Ramos (cell line): ENCODE data around the gene MTARC2.
"Not testable (repeated sequence)": the region's sequence is repeated elsewhere in the genome, so short reads cannot be mapped to it uniquely, and the experiment has no call there.

Source experiments
- in situ Hi-C: fragments of 300-500 bp; cut with MboI; formaldehyde crosslinking; loops from one replicate; pipeline ENCODE4 v1.14.3; 2022; ENCODE audit warnings: low sequenced_read_pairs; ENCODE audit not compliant: unreplicated experiment

The MTARC2 gene

GRCh38 chr1:220730486-220730885, 17.6 kb upstream of the MTARC2 start:
- in situ Hi-C loops = no loop called here

DNA sequence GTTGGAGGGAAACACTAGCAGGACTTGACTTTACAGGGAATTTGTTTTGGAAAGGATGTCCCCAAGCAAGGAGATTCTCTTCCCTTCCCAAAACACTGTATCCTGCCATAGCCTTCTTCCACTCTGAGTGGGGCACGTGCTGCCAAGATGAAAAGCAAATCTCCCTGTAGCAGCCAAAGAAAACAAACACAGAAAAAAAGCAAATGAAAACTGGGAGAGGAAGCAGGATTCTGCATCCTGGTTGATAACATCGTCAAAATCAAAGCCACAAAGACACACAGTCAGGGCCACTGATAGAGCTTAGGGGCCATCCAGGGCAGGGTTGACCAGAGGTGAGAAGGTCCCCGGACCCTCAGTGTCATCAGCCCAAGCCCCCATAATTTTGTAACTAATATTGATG, 16.0 kb upstream of the MTARC2 start:
- in situ Hi-C loops = no loop called here

GRCh38 chr1:220732621-220733020, 15.5 kb upstream of the MTARC2 start:
- in situ Hi-C loops = no loop called here

- in situ Hi-C loops = no loop called here
These were observed 15.0 kb upstream of the MTARC2 start for GRCh38 chr1:220733086-220733601.

- in situ Hi-C loops = no loop called here
These were observed 13.4 kb upstream of the MTARC2 start for GRCh38 chr1:220734571-220735326.

DNA sequence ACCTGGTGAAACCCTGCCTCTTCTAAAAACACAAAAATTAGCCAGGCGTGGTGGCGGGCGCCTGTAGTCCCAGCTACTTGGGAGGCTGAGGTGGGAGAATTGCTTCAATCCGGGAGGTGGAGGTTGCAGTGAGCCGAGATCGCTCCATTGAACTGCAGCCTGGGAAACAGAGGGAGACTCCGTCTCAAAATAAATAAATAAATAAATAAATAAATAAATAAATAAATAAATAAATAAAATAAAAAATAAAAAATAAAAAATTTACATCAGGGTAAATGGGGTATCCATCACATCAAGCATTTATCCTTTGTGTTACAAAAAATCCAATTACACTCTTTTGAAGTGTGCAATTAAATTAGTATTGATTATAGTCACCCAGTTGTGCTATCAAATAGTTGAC, 11.8 kb upstream of the MTARC2 start:
- in situ Hi-C loops = not testable (repeated sequence)

GRCh38 chr1:220741349-220741748, 6.8 kb upstream of the MTARC2 start:
- in situ Hi-C loops = no loop called here

DNA sequence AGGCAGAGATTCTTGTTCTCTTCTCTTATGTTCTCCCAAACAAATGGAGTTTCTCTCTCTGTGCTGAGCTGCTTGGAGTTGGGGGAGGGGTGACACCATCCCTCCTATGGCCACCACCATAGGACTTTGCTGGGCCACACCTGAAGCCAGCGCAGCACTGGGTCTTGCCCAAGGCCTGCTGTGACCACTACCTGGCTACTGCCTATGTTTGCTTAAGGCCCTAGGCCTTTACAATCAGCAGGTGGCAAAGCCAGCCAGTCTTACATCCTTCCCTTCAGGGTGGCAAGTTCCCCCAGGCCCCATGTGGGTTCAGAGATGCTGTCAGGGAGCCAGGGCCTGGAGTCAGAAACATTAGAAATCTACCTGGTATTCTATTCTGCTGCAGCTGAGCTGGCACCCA, 6.3 kb upstream of the MTARC2 start:
- in situ Hi-C loops = no loop called here

GRCh38 chr1:220742520-220742919, 5.6 kb upstream of the MTARC2 start:
- in situ Hi-C loops = no loop called here

DNA sequence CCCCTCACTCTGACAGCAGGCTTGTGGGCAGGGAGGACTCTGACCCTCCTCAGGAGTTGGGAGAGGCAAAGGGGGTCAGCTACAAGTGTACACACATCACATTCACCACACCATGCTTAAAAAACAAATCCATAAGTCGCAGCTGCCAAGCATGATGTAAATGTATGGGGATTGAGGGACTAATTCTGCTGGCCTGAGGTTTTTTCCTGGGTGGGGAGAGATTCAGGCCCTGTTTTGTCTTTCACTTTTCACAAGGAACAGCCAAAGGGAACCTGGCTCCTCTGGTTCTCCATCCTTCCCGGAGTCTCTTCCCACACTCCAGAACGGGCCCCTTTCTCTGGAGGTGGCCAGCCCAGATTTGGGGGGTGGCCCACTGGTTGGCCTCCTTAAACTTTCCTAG, 1.3 kb upstream of the MTARC2 start:
- in situ Hi-C loops = no loop called here

DNA sequence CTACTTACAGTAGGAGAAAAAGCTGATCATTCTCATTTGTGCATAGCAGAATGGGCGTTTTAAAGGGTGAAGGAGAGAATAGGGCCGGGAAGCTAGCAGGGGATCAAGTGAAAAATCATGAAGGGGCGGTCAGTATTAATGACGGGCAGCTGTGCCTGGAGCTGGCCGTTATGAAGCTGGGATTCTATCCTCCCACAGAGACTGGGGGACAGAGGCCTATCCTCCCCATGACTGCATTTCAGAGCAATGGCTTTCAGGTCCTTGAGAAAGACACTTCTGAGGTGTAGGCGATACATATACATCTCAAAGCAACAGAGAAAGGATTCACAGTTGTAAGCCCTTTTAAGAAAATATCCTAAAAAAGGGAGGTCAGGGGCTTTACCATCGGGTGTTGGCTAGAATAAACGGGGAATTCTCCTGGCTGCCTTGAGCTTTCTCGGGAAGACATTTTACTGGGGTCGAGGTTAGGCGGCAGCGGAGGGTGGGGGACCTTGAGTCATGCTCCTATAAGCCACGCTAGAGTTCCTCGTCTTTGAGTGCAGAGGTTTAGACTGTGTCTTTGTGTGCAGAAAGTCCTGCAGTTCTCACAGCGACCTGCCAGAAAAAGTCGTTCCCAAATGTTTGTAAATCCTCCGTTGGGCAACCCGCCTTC, 559 bp upstream of the MTARC2 start:
- in situ Hi-C loops = no loop called here

- in situ Hi-C loops = no loop called here
These were observed 814 bp downstream of the MTARC2 start for GRCh38 chr1:220748936-220749335.

DNA sequence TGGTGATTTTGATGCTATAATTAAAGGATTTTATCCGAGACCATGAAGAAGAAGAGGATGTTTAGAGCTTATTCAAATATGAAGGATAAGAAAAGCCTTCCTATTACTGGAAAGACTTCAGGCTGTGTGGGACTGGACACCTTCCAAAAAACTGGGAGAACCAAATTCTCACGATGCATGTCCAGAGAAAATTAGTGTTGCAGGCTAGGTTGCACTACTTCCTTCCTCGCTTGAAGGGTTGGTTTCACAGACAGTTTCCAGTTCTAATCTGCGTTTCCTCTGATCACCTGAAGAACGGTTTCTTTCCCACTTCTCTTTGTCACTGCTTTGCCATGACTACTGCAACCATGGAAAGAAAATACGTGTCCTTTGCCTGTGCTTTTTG, 2.0 kb downstream of the MTARC2 start:
- in situ Hi-C loops = no loop called here

GRCh38 chr1:220751111-220751510, 3.0 kb downstream of the MTARC2 start:
- in situ Hi-C loops = no loop called here

DNA sequence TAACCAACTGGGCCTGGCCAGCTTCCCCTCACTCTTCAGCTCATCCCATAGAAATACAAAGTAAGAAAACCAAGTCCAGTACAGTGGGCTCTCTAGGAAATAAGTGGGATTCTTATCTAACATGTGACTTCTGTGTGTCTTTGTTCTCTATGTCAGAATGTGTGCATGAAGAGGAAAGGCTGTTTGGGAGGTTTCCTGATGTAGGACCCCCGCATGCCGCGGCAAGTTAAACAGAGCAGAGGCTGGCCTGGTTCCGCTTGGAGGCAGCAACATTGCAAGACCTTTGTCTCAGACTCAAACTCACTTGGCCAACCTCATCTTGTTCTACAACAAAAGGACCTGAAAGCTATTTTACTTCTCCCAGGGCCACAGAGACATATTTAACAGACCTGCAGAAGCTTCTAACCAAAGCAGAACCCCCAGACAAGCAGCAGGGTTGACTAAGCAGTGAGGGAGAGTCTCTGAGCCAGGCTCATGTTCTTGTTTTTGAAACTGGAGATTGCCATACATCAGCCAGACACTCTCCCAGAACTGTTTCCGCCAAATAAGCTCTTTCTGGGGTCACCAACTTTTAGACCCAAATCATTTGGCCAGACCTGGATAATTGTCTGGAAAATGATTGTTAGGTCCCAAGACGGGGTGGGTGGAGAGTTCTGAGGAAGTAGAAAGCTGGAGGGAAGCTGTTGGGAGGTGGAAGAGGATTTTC, 6.2 kb downstream of the MTARC2 start:
- in situ Hi-C loops = no loop called here

DNA sequence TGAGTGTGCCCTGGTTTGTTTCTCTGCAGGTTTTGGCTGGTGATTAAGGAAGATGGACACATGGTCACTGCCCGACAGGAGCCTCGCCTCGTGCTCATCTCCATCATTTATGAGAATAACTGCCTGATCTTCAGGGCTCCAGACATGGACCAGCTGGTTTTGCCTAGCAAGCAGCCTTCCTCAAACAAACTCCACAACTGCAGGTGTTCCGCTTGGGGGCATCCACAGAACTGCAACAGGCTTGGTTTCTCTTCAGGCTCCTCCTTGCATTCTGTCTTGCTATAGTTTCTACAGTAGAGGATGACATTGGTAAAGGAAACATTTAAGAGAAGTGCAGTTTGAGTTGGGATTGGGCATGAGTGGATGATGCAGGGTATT, 6.8 kb downstream of the MTARC2 start:
- in situ Hi-C loops = no loop called here

DNA sequence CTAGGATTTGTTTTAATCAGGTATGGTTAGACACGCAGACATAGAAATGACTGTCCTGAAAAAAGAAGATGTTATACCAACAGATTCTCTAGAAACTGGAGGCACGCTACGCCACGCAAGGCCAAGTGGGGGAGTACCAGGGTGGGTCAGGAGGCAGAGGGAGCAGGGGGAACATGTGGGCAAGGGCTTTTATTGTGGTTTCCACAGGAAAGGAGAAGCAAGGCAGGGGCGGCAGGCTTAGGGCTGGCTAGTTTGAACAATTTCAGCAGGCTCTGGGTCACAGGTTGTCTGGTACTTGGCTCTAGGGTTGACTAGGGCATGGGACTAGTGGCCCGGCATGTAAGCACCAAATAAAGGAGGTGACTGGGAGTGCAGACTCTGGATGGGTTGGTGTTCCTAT, 7.2 kb downstream of the MTARC2 start:
- in situ Hi-C loops = no loop called here

GRCh38 chr1:220757441-220757840, 9.3 kb downstream of the MTARC2 start:
- in situ Hi-C loops = no loop called here

DNA sequence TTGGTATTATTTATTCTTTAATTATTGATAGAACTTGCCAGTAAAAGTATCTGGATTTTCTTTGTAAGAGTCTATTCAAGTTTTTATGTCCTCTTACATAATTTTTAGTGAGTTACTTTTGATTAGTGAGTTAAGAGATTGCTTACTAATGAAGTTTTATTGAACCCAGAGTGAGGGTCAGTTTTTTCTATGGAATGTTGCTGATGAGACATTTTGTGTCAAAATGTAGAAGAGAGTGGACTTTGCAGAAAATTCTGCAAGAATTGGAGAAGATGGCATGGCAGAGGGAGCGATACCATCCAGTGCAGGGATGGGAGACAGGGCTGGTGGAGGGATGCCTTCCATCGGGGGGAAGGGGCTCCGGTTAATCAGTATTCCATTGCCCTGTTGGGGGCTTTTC, 11.0 kb downstream of the MTARC2 start:
- in situ Hi-C loops = no loop called here

DNA sequence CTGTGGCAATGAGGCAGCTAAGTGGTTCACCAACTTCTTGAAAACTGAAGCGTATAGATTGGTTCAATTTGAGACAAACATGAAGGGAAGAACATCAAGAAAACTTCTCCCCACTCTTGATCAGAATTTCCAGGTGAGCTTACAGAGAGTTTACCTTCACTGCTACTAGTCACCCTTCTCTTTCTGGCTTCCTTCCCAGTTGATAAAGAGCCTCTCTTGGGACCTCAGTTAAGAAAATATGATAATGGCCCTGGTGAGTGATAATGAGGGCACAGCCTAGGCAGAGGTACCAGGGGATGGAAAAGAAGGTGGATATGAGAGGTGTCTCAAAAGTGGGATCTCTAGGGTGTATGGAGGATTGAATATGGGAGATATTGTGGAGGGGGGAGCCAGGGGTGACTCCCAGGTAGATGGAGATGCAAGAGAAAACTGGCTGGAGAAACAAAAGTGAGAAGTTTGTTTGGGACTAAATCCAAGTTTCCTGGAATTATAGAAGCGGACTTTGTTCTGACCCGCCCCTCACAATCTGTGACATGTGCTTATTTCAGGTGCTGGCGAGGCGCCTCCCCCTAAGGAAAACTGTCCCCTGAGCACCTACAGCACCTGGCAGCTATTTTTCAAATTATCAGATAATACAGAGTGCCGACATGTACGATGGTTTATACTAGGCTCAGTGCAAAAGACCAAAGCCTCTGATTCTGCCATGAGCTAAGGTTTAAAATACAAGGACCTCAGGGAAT, 13.7 kb downstream of the MTARC2 start:
- in situ Hi-C loops = no loop called here

DNA sequence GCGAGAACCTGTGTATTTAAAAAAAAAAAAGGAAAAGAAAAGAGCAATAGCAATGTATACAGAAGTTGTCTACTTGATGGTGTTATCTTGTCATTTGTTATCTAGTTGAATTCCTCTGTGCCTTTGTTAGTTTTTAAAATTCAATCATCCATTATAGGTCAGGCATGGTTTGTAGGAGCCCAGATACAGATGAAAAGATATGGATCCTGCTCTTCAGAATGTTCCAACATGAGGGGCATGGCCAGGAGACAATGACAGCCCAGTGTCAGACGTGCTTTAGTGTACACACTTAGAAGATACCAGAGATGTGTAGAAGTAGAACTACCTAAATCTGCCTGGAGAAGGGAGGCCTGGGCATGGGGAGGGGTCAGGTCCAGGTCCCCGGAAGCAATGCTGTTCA, 16.6 kb downstream of the MTARC2 start:
- in situ Hi-C loops = no loop called here
